Measurements from ENCODE around the gene CD33.

CD33 gene

DNA sequence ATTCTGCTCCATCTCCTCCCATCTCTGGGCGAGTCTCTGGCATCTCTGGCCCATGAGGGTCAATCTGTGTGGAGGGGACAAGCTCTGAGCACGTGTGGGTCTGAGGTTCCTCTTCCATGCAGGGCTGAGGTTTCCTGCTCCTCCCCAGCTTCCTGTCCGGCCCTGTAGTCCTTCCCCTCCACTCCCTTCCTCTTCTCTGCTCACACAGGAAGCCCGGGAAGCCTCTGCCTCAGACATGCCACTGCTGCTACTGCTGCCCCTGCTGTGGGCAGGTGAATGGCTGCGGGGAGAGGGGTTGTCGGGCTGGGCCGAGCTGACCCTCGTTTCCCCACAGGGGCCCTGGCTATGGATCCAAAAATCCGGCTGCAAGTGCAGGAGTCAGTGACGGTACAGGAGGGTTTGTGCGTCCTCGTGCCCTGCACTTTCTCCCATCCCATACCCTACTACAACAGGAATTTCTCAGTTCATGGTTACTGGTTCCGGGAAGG lies 14.0 kb upstream of the CD33 start:
- peak; percentile 2 for DNase-seq

GRCh38 chr19:51211833-51212232 lies 13.0 kb upstream of the CD33 start:
- DNase-seq, result no peak

DNA sequence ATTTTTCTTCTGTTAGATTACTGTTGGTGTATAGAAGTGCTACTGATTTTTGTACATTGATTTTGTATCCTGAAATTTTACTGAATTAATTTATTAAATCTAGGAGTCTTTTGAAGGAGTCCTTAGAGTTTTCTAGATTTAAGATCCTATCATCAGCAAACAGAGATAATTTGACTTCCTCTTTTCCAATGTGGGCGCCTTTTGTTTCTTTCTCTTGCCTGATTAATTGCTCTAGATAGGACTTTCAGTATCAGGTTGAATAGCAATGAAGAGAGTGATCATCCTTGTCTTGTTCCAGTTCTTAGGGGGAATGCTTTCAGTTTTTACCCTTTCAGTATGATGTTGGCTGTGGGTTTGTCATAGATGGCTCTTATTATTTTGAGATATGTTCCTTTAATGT lies 5.6 kb upstream of the CD33 start:
- DNase-seq, result no peak

DNA sequence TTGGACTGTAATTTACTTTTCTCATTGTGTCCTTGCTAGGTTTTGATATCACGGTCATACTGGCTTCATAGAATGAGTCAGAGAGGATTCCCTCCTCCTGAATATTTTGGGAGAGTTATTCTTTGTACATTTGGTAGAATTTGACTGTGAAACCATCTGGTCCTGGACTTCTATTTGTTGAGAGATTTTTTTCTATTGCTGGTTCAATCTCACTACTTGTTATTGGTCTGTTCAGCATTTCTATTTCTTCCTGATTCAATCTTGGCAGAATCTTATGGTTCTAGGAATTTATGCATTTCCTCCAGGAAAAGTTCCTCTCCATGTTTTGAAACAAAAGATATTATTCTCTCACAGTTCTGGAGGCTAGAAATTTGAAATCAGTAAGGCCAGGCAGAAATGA lies 4.9 kb upstream of the CD33 start:
- no peak for DNase-seq

GRCh38 chr19:51220996-51221395 lies 3.9 kb upstream of the CD33 start:
- no peak for DNase-seq

- DNase-seq, result no peak
Measured at GRCh38 chr19:51224163-51224641, 678 bp upstream of the CD33 start.

GRCh38 chr19:51226067-51226466 lies 1.2 kb downstream of the CD33 start:
- DNase-seq, result no peak

GRCh38 chr19:51227326-51227725 lies 2.4 kb downstream of the CD33 start:
- no peak for DNase-seq

- DNase-seq, result no peak
Measured at GRCh38 chr19:51227966-51228365, 3.1 kb downstream of the CD33 start.

- no peak for DNase-seq
Measured at GRCh38 chr19:51240866-51241265, 16.0 kb downstream of the CD33 start.

GRCh38 chr19:51242881-51243630 lies 18.2 kb downstream of the CD33 start:
- no peak for DNase-seq

DNA sequence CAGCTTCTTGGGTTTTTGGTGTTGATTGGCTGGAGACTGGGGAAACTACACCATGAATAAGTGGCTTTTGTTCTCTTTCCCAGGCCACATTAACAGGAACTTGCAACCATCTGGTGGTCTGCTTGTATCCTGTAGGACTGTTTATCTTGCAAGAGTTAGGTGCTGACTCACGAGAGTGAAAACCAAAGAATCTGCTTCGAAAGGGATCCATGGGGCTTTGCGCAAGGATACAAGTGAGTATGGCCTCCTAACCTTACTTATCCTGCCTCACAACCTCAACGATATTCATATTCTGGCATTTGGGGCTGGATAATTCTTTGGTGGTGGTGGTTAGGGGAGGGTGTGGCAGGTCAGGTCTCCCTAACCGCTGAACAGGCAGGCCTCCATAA lies 21.3 kb downstream of the CD33 start:
- no peak for DNase-seq

- no peak for DNase-seq
Measured at GRCh38 chr19:51247972-51248590, 23.2 kb downstream of the CD33 start.

- DNase-seq, result no peak
Measured at GRCh38 chr19:51250786-51251467, 26.0 kb downstream of the CD33 start, which contains the start of gene SIGLECL1. Gene SIGLECL1 (plus strand): TSS chr19:51251080. CDS start chr19:51264073, 12,993 bp downstream.

DNA sequence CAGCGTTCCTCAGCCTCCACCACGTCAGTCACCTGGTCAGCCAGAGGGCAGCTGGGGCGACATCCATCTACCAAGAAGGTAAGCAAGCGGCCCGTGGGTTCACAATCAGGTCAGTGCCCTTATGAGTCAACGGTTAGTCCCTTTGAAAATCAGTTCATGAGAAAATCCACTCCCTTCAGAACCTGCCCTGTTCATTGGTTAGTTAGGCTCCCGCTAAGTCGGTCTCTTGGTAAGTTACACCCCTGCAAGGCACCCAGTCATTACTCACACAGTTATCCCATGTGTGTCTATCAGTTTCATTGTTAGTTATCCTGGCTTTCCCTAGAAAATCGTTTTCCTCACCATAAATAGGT lies 26.6 kb downstream of the CD33 start:
- DNase-seq, result no peak

- no peak for DNase-seq
Measured at GRCh38 chr19:51252306-51253079, 27.6 kb downstream of the CD33 start.

GRCh38 chr19:51253088-51253806 lies 28.4 kb downstream of the CD33 start:
- DNase-seq, result no peak

DNA sequence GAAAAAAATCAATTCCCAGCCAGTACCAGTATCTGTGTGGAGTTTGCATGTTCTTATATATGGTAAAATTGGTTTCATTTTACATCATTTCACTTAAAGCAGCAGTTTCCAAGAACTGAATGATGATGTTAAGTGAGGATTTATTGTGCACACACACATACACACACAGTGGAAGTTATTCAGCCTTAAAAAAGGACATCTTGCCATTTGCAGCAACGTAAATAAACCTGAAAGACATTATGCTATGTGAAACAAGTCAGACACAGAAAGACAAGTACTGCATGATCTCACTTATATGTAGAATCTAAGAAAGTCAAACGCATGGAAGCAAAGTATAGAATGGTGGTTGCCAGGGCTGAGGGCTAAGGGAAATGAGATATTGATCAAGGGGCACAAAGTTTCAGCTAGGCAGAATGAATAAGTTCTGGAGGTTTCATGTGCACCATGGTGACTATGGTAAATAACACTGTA lies 31.3 kb downstream of the CD33 start:
- no peak for DNase-seq

DNA sequence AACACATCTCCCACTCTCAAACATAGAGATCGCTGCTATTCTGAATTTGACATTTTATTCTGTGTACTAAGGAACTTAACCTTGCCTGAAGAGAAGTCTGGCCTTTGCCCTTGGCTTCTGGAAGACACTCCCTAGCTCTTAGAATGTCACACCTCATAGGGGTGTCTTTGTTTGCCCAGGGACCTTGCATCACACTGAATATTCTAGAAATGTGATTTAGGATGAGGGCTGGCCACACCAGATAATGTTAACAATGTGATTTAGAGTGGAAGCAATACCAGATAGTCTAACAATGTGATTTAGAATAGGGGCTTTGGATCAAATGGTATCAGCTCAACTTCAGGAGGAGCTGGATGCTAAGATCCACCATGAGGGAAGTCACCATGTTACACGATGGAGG lies 32.6 kb downstream of the CD33 start:
- DNase-seq, result no peak

DNA sequence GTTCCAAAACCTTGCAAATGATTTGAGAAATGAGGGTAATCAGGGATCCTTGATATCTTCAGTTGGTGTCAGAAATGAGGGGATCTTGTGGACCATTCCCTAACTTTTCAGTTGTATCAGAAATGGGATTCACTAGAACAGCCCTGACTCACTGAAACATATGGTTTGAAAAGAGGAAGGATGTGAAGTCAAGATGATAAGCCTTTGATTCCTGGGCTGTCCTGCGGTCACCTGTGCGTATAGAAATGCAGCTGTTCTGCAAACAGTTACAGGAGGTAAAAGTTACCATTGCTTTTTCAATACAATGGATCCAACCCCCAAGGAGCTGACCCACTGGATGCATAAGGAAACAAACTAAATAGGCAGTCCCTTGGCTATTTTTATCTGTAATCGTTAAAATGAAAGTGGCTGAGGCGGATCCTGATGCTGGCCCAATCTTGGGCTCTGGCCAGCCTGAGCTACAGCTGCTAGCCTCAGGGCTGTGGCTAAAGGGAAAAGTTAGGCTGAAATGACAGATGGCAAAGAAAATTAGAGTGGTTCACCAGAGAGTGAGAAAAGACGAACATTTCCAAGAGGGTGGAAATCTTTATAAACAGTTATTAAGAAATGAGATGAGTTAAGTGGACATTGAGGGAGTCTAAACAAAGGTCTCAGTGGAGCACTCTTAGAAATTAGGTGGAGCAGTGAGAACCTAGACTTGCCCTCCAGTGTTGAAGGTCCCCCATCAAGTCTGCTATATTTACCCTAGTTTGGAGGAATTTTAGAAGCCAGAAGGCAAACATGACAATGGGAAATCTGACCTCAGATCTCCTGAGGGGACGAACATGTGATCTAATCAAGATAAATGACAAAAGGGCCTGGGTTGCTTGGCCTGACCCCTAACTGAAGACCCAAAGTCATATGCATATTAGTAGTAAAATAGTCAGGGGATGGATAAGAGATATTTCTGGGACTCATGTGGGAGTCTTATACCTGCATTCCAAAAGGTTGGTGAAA lies 33.6 kb downstream of the CD33 start:
- no peak for DNase-seq

All from NCI-H69 (cell line).